Effector memory CD8-positive, alpha-beta T cell (primary cell): ENCODE results near the gene ELAVL3.

ENCODE experiments used
- ATAC-seq: fragments of 150-1000 bp; cut with Tn5 transposase; replicated peaks from 2 replicates; pipeline ENCODE4 v1.10.0; 2021; ENCODE audit warnings: mild to moderate bottlenecking, moderate library complexity
- DNase-seq, 3 experiments: peaks; one replicate each; pipeline ENCODE4 v3.0.0; 2021
- H3K27ac Mint-ChIP-seq, 2 donors: one replicate each; pipeline ENCODE4 v1.8.0; 2022; ENCODE audit warnings: mild to moderate bottlenecking in 2 of 2, mixed read lengths in 2 of 2, moderate library complexity in 2 of 2
- H3K27me3 Mint-ChIP-seq, 2 donors: one replicate each; pipeline ENCODE4 v1.8.0; 2022; ENCODE audit warnings: mixed read lengths in 2 of 2
- H3K36me3 Mint-ChIP-seq: one replicate; pipeline ENCODE4 v1.8.0; 2022; ENCODE audit warnings: mild to moderate bottlenecking, moderate library complexity, mixed read lengths; ENCODE audit not compliant: insufficient read depth
- H3K4me1 Mint-ChIP-seq, 2 donors: one replicate each; pipeline ENCODE4 v1.8.0; 2022; ENCODE audit warnings: low read depth in 2 of 2, mixed read lengths in 2 of 2
- H3K4me3 Mint-ChIP-seq, 2 donors: one replicate each; pipeline ENCODE4 v1.8.0; 2022; ENCODE audit warnings: mild to moderate bottlenecking in 2 of 2, mixed read lengths in 2 of 2, moderate library complexity in 2 of 2
- H3K9me3 Mint-ChIP-seq, 2 donors: one replicate each; pipeline ENCODE4 v1.8.0; 2022; ENCODE audit warnings: mixed read lengths in 2 of 2
- total RNA-seq, 9 experiments: gene quantifications; one replicate each; lab custom pipeline; 2026; lab: John Stamatoyannopoulos, UW

ELAVL3 gene
- total RNA-seq, result 0 to 0.37 (median 0.19) reads per million in 9 experiments

DNA sequence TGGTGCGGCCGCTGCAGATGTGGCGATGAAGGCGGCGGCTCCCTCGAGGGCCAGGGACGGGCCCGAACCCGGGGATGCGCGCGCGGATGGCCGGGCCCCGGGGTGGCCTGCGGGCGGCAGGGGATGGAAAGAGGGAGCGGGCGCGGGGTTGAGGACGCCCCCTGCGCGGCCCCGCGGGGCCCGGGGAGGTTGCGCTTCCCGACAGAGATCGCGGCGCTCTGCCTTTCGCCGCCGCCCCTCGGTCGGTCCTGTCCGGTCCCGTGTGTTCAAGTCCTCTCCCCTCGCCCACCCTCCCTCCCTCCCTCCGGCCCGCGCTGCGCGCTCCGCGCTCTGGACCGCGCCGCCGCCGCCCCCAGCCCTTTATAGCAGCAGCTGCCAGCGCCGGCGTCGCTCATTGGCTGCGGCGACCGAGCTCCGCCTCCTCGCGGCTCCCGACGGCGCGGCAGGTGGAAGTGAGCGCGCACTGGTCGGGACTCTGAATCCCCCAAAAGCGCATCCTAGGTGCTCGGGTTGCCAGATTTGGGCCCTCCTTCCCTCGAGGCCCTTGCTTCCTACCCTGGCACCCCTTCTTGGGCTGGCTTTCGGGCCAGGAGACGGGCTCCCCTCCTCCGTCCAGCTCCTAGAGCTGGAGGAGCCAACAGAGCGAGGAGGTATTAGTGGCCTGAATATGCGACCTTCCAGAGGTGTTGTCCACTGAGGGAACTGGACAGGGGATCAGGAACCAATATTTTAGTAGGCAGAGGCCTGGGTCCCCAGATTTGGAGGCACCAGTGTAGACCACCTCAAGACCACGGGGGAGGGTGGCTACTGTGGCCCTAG, at the start of gene ELAVL3:
ELAVL3 (minus strand) TSS at position 332 of the 819 bp plus-strand sequence. CDS start 438 bp downstream, outside the sequence.
- ATAC-seq (no peak), DNase-seq (no peak)
- Mint-ChIP-seq H3K27ac (peak within 1 kb of the TSS in 1 of 2 donors; percentile 46), H3K27me3 (peaks cover 23 to 36% of the 10 kb centered on the region in 2 donors), H3K9me3 (no peaks in the 10 kb centered on the region), H3K4me3 (peak within 1 kb of the TSS; percentile 68 to 73), H3K36me3 (peaks cover 23% of the 10 kb centered on the region), H3K4me1 (peaks cover 18 to 22% of the 10 kb centered on the region in 2 donors)

DNA sequence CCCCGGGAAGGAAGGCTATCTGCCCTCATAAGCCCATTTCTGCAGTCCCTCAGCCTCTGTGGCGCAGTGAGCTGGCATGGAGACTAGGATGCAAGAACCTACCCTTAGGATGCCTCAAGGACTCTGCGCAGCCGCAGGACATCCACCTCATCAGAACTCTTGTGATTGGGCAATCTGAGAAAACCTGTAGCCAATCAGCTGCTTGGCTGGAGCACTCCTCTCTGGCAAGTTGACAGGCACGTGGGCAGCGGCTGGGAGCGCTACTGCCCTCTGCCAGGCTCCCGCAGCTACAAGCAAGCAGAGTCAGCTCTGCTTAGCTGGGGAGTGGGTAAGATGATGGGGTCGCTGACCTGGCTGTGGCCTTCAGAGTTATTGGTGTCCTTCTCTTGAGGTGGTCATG, 49.6 kb upstream of the ELAVL3 start:
- Mint-ChIP-seq H3K9me3 (no peaks in the 10 kb centered on the region), H3K4me1 (peaks cover 17 to 19% of the 10 kb centered on the region in 2 donors), H3K27ac (no peak overlapping the region), H3K4me3 (no peak overlapping the region), H3K36me3 (peaks cover 13% of the 10 kb centered on the region), H3K27me3 (no peaks in the 10 kb centered on the region)
- DNase-seq (no peak), ATAC-seq (no peak)

DNA sequence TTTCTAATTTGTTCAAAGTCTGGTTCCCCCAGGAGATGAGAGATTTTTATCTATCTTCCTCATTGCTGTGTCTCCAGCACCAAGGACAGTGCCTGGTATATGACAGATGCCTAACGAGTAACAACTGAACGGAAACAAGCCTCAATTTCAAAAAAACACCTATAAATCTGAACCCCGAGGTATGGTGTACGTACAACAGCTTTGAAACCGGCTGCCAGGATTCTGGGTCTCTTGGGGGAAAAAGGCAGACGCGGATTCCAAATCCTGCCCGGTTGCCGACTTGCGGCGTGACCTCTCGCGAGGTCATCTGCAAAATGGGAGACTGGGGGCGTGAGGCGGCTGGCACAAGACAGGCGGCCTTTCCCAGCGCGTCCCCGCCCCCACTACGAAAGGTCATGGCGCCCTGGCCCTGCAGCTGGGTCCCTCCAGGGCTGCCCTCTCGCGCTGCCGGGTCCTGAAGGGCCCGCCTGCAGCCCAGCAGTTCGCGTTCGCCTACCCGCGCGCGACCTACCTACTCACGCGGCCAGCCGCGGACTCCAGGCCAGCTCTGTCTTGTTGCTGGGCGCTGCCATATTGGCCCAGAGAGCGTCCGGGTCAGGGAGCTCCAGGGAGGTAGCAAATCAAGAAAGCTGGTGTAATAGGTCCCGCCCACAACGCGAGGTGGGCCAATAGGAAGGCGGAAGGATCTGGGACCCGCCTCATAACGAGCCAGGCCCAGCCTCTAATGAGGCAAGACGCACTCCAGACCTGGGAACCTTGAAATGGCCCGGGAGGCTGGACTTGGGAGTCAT, 47.9 kb upstream of the ELAVL3 start, which contains the start of gene ECSIT:
ECSIT (minus strand) TSS at position 584 of the 791 bp plus-strand sequence. CDS start 9,964 bp downstream, outside the sequence.
- peak within 1 kb of the TSS; percentile 96 to 98 for H3K27ac Mint-ChIP-seq
- peak within 1 kb of the TSS; percentile 93 to 98 for H3K4me3 Mint-ChIP-seq
- H3K27me3 Mint-ChIP-seq, result no peaks in the 10 kb centered on the region
- H3K36me3 Mint-ChIP-seq, result peaks cover 16% of the 10 kb centered on the region
- no peaks in the 10 kb centered on the region for H3K9me3 Mint-ChIP-seq
- peak; percentile 97 for ATAC-seq
- H3K4me1 Mint-ChIP-seq, result peaks cover 15 to 18% of the 10 kb centered on the region in 2 donors
- DNase-seq, result peak; percentile 88 to 92 (median 88)

- Mint-ChIP-seq H3K4me3 (no peak overlapping the region), H3K27me3 (no peaks in the 10 kb centered on the region), H3K27ac (no peak overlapping the region), H3K9me3 (no peaks in the 10 kb centered on the region), H3K36me3 (peaks cover 48% of the 10 kb centered on the region), H3K4me1 (peaks cover 0 to 4% of the 10 kb centered on the region in 2 donors)
- ATAC-seq (no peak), DNase-seq (no peak)
Measured at GRCh38 chr19:11519138-11519537, 38.3 kb upstream of the ELAVL3 start.

GRCh38 chr19:11513946-11514345, 33.1 kb upstream of the ELAVL3 start:
- Mint-ChIP-seq H3K27me3 (no peaks in the 10 kb centered on the region), H3K27ac (no peak overlapping the region), H3K4me1 (no peaks in the 10 kb centered on the region), H3K9me3 (no peaks in the 10 kb centered on the region), H3K36me3 (peaks cover 46% of the 10 kb centered on the region), H3K4me3 (no peak overlapping the region)
- ATAC-seq (no peak), DNase-seq (no peak)

DNA sequence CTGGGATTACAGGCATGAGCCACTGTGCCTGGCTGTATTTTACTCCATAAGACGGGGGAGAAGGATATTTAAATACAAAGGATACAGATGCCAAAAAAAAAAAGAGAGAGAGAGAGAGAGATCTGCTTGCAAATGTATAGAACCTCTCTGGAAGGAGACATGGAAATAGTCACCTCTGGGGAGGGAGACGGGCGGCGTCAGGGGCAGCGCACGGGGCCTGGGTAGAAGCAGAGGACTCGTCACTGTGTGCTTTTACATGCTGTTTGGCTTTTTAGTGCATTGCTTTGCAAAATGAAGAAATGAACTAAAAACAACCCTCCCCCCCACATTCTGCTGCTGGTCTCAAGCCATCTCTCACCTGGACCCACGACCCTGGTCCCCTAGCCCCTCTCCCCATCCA, 29.6 kb upstream of the ELAVL3 start:
- Mint-ChIP-seq H3K4me1 (peaks cover 7 to 11% of the 10 kb centered on the region in 2 donors), H3K36me3 (peaks cover 47% of the 10 kb centered on the region), H3K27me3 (no peaks in the 10 kb centered on the region), H3K27ac (no peak overlapping the region), H3K9me3 (no peaks in the 10 kb centered on the region), H3K4me3 (no peak overlapping the region)
- ATAC-seq (no peak), DNase-seq (no peak)

DNA sequence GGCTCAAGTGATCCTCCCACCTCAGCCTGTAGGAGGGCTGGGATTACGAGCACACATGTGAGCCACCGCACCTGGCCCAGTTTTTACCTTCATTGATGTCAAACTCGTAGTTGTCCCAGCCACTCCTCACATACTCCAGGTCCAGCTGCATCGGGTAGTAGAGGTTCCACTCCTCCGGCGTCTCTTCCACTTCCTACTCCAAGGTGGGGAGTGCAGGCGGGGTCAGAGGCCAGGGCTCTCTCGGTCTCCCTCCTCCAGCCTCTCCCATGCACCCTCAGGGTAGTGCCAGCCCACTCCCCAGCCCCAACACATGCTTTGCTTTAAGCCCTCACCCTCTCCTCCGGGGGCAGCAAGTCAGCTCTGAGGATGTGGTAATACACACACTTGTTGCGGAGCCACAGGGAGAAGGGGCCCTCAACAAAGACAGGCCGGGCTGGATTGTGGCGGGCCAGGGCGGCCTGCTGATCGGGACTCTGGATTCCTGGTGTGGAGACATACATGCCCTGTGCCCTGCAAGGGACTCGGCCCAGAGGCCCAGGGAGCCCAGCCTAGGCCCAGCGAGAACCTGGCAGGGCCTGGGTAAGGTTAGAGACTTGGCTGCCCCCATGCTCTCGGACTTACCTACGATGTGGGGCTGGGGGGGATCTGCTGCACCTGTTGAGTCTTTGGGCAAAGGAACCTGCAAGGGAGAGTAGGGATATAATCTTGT, 26.7 kb upstream of the ELAVL3 start:
- Mint-ChIP-seq H3K27ac (peak overlapping the region; percentile 17 to 53), H3K36me3 (peaks cover 43% of the 10 kb centered on the region), H3K4me1 (peaks cover 13 to 18% of the 10 kb centered on the region in 2 donors), H3K9me3 (no peaks in the 10 kb centered on the region), H3K4me3 (peak overlapping the region; percentile 57 to 93), H3K27me3 (no peaks in the 10 kb centered on the region)
- ATAC-seq, result no peak
- DNase-seq, result no peak

DNA sequence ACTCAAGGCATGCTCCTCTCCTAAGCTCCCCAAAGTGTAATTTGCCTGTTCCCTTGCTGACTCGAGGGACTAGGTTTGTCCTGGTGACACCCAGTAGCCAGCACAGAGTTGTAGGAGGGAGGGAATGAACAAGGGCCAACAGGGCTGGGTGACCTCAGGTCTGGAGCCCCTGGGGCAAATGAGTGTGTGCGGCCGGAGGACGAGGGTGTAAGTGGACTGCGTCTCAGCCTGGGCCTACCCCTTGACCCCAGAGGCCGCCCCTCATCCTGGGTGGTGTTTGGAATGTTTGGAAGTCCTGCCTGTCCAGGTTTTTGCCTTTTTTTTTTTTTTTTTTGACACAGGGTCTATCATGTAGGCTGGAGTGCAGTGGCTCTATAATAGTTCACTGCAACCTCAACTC, 26.1 kb upstream of the ELAVL3 start:
- DNase-seq (no peak), ATAC-seq (no peak)
- H3K27me3 Mint-ChIP-seq, result no peaks in the 10 kb centered on the region
- no peaks in the 10 kb centered on the region for H3K9me3 Mint-ChIP-seq
- H3K27ac Mint-ChIP-seq, result peak overlapping the region; percentile 29 to 53
- peaks cover 13 to 18% of the 10 kb centered on the region in 2 donors for H3K4me1 Mint-ChIP-seq
- H3K36me3 Mint-ChIP-seq, result peaks cover 39% of the 10 kb centered on the region
- peak overlapping the region; percentile 90 to 93 for H3K4me3 Mint-ChIP-seq

DNA sequence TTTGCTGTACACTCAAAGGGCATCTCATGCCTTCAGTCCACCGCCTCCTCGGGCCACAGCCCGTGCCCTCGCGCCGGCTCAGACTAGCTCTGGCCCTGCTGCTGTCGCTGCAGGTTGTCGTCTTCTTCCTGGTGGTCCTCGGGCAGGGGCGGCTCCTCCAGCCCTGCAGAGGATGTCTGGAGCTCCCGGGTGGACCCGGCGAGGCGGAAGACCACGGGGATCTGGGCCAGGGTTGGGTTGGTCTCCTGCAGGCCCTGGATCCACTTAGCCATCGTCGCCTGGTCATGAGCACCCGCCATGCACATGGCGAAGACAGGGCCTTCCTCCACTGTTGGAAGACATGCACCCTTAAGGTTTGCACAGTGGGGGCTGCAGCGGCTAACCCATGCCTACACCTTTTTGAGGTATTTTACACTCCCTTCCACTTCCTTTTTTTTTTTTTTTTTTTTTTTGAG, 25.3 kb upstream of the ELAVL3 start:
- Mint-ChIP-seq H3K27ac (peak overlapping the region; percentile 91 to 98), H3K36me3 (peaks cover 37% of the 10 kb centered on the region), H3K4me1 (peaks cover 17 to 21% of the 10 kb centered on the region in 2 donors), H3K27me3 (no peaks in the 10 kb centered on the region), H3K4me3 (peak overlapping the region; percentile 90 to 93), H3K9me3 (no peaks in the 10 kb centered on the region)
- no peak for DNase-seq
- ATAC-seq, result peak; percentile 11

GRCh38 chr19:11505504-11506100, 24.8 kb upstream of the ELAVL3 start, which contains the start of gene ZNF653:
Gene ZNF653 (minus strand): TSS chr19:11505839. CDS start chr19:11505786, 53 bp downstream.
- ATAC-seq (peak; percentile 69), DNase-seq (peak; percentile 94 to 97 (median 96))
- H3K36me3 Mint-ChIP-seq, result peaks cover 41% of the 10 kb centered on the region
- H3K27ac Mint-ChIP-seq, result peak within 1 kb of the TSS; percentile 91 to 98
- peak within 1 kb of the TSS; percentile 90 to 93 for H3K4me3 Mint-ChIP-seq
- H3K9me3 Mint-ChIP-seq, result no peaks in the 10 kb centered on the region
- H3K27me3 Mint-ChIP-seq, result no peaks in the 10 kb centered on the region
- H3K4me1 Mint-ChIP-seq, result peaks cover 19 to 24% of the 10 kb centered on the region in 2 donors

GRCh38 chr19:11505032-11505503, 24.2 kb upstream of the ELAVL3 start:
- DNase-seq (peak; percentile 95 to 98 (median 97)), ATAC-seq (peak; percentile 92)
- Mint-ChIP-seq H3K4me1 (peaks cover 21 to 24% of the 10 kb centered on the region in 2 donors), H3K4me3 (peak overlapping the region; percentile 90 to 93), H3K27ac (peak overlapping the region; percentile 91 to 98), H3K9me3 (no peaks in the 10 kb centered on the region), H3K36me3 (peaks cover 42% of the 10 kb centered on the region), H3K27me3 (no peaks in the 10 kb centered on the region)

GRCh38 chr19:11504502-11505031, 23.7 kb upstream of the ELAVL3 start:
- H3K36me3 Mint-ChIP-seq, result peaks cover 45% of the 10 kb centered on the region
- ATAC-seq, result no peak
- H3K4me1 Mint-ChIP-seq, result peaks cover 24 to 26% of the 10 kb centered on the region in 2 donors
- no peaks in the 10 kb centered on the region for H3K27me3 Mint-ChIP-seq
- H3K9me3 Mint-ChIP-seq, result no peaks in the 10 kb centered on the region
- DNase-seq, result no peak
- H3K4me3 Mint-ChIP-seq, result peak overlapping the region; percentile 90 to 93
- peak overlapping the region; percentile 91 to 98 for H3K27ac Mint-ChIP-seq
